G401.6 (cell line): ENCODE data around the gene AGXT.

Source experiments
- FAIRE-seq: peaks from 2 replicates; lab custom pipeline; 2012; peaks lifted over from hg19 to GRCh38; lab: Jason Lieb, UNC

AGXT gene

GRCh38 chr2:240886678-240887609 is 18.3 kb downstream of the AGXT start:
- no peak for FAIRE-seq

DNA sequence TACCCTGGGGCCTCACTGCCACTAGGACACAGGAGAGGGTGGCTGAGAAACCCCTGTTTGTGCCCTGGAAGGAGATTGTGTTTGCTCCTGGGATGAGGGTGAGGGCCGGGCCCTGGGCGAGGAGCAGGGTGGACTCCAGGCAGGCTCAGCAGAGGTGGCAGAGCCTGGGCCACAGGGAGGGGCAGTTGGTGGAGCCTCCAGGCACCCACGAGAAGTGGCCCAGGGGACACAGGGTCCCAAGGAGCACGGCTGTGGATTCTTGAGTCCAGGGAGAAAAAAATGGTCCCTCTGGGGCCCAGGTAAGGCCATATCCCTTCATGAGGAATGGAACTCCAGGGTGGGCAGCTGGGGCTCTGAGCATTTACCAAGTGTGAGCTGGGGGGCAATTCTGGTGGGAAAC is 19.0 kb downstream of the AGXT start:
- FAIRE-seq, result no peak

- FAIRE-seq, result no peak
These were observed 19.7 kb downstream of the AGXT start for GRCh38 chr2:240888130-240888889.

- no peak for FAIRE-seq
These were observed 20.4 kb downstream of the AGXT start for GRCh38 chr2:240888890-240889573.

DNA sequence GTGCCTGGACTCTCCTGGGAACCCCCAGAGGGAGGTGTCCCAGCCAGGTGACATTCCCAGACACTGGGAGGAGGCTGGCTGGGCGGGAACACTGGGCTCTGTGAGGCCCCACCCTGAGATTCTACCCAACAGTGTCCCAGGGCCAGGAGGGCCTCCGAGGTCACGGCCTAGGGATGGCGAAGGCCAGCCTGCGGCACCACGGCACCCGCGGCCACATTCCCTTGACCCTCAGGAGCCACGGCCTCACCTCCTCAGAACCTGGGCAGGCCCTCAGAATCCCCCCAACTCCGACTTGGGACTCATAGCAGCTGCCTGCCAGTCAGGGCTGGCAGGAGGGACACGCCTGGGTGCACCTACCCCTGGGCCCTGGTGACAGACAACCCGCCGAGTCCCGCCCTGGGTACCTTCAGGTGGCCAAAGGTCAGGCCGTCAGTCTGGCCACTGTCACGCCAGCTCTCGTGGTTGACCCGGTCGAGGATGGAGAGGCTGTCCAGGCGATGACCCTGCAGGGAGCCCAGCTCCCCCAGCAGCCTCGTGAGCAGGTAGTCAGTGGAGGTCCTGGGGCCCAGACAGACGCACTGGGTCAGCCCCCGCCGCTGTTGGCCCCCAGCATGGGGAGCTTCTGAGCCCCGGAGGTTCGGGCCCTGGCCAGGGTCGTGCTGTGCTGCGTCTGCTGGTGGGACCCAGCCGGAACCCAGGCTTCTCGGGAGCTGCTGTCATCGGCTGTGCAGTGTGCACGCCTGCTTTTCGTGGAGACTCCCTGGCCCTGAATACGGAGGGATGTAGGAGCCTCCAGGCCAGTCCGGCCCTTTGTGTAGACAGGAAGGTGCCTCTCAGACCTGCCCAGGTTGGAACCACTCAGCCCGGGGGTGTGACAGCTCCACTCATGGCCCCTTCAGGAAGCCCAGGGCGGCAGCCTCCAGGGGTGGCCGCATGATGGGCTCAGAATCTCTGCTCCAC is 21.3 kb downstream of the AGXT start:
- no peak for FAIRE-seq

GRCh38 chr2:240890691-240891090 is 22.1 kb downstream of the AGXT start:
- FAIRE-seq, result no peak

DNA sequence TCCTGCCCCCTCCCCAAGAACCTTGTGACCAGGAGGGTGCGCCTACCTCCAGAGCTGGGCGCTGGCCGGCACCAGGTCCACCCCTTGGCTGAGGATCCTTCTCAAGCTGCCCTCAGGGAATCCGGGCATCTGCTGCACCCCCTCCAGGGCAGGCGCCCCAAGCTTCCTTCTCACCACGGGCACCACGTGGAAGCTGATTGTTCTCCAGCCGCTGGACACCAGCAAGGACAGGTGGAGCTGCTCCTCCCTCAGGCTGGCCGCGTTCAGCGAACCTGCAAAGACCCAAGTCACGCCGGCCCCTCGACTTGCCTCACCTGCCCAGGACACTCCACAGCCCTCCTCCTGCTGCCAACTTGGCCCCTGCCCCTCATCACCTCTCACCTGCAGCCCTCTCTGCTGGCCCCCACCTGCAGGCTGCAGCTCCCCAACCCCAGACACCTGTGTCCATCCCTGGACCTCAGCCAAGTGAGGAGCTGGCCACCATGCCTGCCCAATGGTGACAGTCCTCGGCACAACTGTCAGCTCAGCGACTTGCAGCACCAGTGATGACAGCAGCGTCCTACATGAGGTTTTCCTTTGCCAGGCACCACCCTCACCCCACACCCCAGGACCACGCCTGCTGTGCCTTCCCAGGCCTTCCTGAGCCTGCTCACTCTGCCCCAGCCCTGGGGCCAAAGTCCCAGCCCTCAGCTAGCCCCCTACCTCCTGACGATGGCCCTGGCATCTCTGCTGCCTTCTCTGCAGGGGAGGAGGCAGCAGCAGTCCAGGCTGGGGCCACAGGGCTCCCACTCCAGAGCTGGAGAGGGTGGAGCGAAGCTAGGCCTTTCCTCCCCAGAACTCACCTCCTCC is 23.1 kb downstream of the AGXT start:
- FAIRE-seq, result no peak

- no peak for FAIRE-seq
These were observed 23.7 kb downstream of the AGXT start for GRCh38 chr2:240892356-240892755.

DNA sequence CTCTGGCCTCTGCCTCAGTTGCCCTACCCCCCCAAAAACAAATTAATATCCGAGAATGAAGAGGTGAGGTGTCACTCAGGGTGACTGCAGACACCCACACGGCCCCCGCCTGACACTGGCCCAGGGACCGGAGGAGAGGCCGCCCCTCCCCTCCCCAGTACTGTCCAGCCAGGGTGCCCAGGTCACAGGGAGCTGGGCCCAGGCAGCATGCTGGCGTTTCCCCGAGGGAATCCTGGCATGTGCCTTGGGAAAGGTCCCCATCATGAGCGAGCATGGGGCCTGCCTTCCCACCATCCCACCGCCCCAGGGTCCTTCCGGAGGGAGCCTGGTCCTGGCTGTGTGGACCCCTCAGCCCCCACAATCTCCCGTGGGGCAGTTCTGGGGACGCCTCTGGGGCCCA is 24.3 kb downstream of the AGXT start:
- no peak for FAIRE-seq

DNA sequence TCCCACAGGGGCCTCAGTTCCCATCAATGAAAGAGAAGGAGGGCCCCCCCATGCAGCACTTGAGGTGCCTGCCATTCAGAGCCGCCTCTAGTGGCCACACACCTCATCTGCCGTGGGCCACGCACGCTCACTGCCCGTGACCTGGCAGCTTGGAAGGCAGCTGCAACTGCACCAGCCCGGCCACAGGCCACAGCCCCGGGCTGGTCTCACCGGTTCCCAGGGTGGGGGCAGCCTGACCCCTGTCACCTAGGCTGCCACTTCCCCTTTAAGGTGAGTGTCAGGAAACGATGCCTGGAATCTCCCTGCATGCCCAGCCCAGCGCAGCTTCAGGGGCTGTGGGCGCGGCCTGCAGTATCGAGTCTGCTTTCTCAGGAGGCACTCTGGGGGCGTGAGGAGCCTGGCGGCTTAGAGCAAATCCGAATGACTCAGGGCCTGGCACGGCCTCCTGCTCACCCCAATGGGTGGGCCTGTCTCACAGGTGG is 24.8 kb downstream of the AGXT start:
- FAIRE-seq, result no peak

DNA sequence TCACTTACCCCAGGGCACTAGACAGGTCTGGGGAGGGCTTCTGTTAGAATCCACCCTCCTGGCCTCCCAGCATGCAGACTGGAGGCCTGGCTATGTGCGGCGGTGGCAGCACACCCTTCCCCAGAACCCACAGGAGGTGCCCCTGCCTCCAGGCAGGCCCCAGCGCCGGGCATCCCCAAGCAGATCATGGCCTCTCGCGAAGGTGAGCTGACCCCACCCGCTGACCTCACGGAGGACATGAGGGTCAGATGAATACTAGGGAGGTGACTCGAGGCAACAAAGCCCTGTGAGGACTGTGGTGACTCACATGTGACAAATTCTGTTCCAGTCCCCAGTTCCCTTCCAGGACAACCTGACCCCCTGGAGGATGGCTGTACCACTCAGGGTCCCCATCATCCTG is 25.4 kb downstream of the AGXT start:
- FAIRE-seq, result no peak

GRCh38 chr2:240894836-240895558 is 26.4 kb downstream of the AGXT start:
- FAIRE-seq, result no peak

DNA sequence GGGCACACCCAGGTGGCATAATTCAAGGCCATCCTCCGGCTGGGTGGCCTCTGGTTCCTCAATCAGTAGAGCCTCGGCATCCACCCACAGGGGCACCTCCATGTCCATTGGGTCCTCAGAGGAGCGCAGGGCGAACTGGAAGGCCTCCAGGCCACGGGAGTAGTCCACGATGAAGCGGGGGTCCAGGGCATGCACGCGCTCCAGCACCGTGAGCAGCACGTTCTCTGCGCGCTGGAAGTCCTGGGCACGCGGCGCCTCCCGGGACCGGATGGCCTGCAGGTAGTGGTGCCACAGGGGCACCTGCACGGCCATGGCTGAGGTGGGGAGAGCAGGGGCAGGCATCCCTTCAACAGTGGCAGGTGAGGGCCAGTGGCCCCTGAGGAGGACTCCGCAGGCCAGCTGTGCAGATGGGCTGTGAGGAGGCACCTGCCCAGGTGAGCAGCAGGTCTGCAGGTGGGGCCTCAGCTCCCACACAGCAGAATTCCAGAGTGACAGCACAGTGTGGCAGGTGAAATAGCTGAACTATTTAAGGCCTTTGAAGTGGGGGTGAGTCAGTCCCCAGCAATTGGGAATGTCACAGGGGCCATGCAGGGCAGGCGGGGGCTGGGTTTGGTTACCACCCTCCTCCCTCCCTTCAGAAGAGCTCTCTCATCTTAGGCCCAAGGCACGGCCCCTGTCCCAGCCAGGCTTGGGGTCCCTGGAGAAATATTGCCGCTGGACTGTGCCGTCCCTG is 27.2 kb downstream of the AGXT start, which contains the start of gene MAB21L4:
Gene MAB21L4 (minus strand): TSS at position 501 of the 733 bp plus-strand sequence. CDS start 159 bp downstream, at position 342.
- FAIRE-seq, result no peak

DNA sequence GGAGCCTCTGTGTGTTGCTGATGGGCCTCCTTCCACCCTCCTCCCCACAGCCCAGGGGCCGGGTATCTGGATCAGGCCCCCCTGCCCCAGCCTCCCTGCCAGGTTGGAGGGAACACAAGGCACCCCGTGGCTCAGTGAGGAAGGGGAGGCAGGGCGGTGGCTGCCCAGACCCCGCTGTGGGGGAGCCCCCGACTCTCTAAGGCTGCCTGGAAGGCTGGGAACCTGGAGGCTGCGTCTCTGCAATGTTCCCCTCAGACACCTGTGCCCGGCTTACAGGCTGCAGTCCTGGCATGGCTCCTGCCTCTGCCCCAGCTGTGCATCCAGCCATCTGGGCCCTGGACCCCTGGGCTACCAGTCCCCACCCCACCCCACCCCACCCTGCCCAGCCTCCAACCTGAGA is 27.8 kb downstream of the AGXT start:
- FAIRE-seq, result no peak

DNA sequence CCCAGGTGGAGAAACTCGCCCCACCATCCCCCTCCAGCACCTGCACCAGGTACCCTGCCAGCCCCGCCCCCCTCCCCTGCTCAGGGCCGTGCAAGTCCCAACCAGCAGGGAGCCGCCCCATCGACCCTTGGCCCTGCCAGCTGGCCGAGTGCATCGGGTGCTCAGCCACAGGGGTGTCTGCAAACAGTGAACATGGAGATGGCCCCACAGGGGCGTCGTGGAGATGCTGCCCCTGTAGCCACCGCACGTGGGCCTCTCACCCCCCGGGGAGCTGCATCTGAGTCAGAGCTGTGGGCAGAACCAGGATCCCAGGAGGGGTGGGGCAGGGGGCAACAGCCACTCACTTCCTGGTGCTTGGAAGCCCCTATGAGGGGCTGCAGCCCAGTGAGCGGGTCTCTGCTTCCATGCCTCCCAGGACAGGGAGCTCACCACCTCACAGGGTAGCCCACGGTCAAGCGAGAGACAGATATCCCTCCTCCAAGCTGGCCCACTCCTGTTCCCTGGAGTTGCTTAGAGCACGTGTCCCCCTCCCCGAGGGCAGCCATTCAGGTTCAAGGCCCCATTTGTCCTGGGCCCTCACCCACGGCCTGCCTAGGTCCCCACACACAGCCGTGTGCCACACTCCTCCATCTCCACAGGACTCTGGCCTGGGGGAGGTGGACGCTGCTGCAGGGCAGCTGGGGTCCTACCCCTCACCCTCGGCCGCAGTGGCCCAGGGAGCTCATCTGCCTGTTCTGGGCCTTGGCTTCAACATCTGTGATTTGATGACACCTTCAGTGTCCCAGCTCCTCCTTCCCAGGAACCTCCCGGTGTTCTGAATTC is 28.5 kb downstream of the AGXT start:
- no peak for FAIRE-seq

GRCh38 chr2:240898108-240898730 is 29.6 kb downstream of the AGXT start:
- FAIRE-seq, result no peak

GRCh38 chr2:240898731-240899467 is 30.3 kb downstream of the AGXT start:
- no peak for FAIRE-seq
